Measurements from ENCODE around the gene SCLY.

DNA sequence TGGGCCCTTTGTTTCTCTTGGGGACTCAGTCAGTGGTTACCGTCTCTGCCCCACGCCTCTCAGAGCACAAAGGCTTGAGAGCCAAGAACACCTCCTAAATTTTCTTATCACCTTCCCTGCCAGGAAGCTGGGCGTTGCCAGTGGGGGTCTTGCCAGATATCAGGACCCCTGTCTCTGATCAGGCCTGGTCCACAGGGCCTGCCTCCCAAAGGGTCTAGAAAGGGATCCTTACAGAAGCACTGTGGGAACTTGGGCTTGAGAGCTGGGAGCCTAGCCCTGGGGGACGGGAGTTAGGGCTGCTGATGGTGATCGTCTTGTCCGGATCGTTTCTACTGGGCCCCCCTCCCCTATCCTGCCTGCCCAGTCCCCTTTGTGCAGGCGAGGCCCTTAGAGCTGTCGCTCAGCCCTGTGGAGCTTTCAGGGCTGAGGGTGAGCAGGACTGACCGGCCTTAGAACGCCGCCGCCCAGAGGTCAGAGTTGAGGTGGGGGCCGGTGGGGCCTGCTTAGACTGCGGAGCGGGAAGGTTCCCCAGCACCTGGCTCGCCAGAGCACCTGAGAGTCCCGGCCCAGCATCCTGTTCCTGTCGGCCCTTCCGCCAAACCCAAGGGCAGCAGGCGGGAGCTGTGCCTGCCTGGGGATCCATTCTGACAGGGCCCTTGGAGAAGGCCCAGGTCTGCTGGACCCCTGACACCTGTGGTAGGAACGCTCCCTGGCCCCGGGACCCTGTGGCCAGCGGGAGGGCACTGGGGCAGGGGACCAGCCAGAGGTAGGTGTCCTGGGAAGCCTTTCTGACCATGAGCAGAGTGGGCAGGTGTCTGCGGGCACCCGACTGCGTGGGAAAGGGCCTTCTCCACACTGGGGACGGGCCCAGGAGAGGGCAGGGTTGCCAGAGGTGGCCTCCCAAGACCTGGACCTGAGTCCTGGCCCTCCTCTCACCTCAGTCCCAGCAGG, 40.3 kb downstream of the SCLY start:
- TF ChIP-seq CTCF (IDR thresholded peaks at IDR 0.05), result no peak
- no peak for TF ChIP-seq POLR2A (IDR thresholded peaks at IDR 0.05)
- TF ChIP-seq EP300 (IDR thresholded peaks at IDR 0.05), result no peak
